ENCODE results near the gene GRID2.

Gene GRID2

DNA sequence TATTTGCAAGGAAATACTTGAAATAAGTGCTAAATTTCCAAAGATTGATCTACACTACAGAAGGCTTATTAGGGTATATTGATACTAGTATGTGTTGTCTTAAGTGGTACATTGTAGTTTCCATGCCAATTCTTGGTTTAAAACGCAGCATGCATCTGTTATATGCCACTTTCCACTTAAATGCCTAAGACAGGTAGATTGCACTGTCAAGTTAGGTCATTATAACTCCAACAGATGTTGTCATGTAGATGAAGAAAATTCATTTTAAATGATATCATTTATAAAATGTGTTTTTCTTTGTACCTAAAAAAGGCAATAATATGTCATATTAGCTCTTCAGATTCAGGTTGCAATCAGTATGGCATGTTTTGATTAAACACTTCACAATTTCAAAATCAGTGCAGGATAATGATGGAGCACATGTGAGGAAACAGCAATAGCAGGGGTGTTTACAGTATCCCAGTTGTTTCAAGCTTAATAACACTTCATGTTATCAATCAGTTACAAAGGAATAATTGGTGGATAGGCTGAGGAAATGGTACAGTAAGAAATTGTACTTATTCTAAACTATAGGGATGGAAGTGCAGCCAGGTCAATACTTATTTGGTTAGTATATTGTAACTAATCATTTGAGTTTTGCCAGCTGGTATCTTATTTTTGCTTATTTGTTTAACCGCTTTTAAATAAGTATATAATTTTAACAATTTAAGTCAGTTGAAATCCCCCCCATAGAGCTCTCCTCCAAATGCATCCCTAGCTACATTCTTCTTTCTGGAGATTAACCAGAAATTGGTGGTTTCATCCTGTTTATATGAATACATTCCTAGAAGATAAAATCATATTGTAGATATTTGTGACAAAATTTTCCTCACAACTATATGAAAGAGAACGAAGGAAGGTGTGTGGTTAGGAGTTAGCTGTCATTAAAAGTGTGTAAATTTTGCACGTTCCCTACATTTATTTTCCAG lies 1070.4 kb downstream of the GRID2 start:
- H3K4me1 ChIP-seq (ENCODE audit: control insufficient read depth in 2 of 2, insufficient read depth in 1 of 2, low read depth in 1 of 2, low read length in 2 of 2) = no peaks in the 10 kb centered on the region
- no peak overlapping the region for H2AK5ac ChIP-seq (ENCODE audit: low read depth, low read length)
- no CpG with 5 or more reads among the region's 4 CpGs for WGBS, 2 donors (ENCODE audit: extremely low coverage in 2 of 2, insufficient read length in 2 of 2, insufficient replicate concordance in 1 of 2)
- no peak overlapping the region for H2BK12ac ChIP-seq (ENCODE audit: low read length)
- H3K36me3 ChIP-seq (replicated peaks in 1 of 2; ENCODE audit: control insufficient read depth in 2 of 2, insufficient read depth in 2 of 2, low read length in 2 of 2) = no peaks in the 10 kb centered on the region
- no peak overlapping the region for H2BK120ac ChIP-seq (ENCODE audit: low read depth, low read length)
- no peak overlapping the region for H2AFZ ChIP-seq (ENCODE audit: low read length)
- H4K91ac ChIP-seq (ENCODE audit: low read depth, low read length, poor library complexity) = no peak overlapping the region
- no peak overlapping the region for H3K4me3 ChIP-seq (ENCODE audit: low read length in 2 of 2)
- H3K9me3 ChIP-seq (replicated peaks in 1 of 2; ENCODE audit: control insufficient read depth in 2 of 2, insufficient read depth in 1 of 2, low read depth in 1 of 2, low read length in 2 of 2) = no peaks in the 10 kb centered on the region
- H2BK15ac ChIP-seq (ENCODE audit: low read length) = no peak overlapping the region
- no peak overlapping the region for H3K9ac ChIP-seq (ENCODE audit: low read depth, low read length, poor library complexity)
- H3K14ac ChIP-seq (ENCODE audit: low read length) = no peak overlapping the region
- H3K27ac ChIP-seq (replicated peaks; ENCODE audit: low read length) = no peak overlapping the region
- H3K4me2 ChIP-seq (ENCODE audit: insufficient read depth, low read length, poor library complexity, severe bottlenecking) = no peak overlapping the region
- no peaks in the 10 kb centered on the region for H3K27me3 ChIP-seq (ENCODE audit: control insufficient read depth in 3 of 3, insufficient read depth in 3 of 3, low read depth in 1 of 3, low read length in 3 of 3)
- H3K79me1 ChIP-seq (ENCODE audit: low read depth, low read length) = no peaks in the 10 kb centered on the region
- H3K23ac ChIP-seq (ENCODE audit: low read depth, low read length, poor library complexity) = no peak overlapping the region
- no peak overlapping the region for H2BK5ac ChIP-seq (ENCODE audit: low read length)
- no peak for DNase-seq (ENCODE audit: low spot score)
- no peak overlapping the region for H3K18ac ChIP-seq (ENCODE audit: low read length)
- no peak overlapping the region for H3K4ac ChIP-seq (ENCODE audit: low read length)
- H4K8ac ChIP-seq (ENCODE audit: low read depth, low read length) = no peak overlapping the region

DNA sequence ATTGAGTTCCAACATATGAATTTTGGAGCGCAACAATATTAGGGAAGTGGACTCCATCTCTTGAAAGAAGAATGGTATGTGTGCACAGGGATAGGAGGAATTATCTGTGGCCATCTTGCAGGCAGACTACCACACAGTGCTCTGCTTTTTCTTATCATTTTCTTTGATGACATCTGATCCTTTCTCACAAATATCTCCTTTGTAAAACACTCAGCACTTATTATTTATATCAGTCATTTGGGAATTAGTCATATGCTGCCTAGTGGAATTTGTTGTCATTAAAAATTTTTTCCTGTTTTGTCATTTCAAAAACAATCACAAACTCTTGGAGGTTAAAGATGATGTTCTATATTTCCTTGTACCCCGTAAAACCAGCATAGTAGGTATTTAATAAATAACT lies 1080.5 kb downstream of the GRID2 start:
- no peaks in the 10 kb centered on the region for H3K27me3 ChIP-seq (ENCODE audit: control insufficient read depth in 3 of 3, insufficient read depth in 3 of 3, low read depth in 1 of 3, low read length in 3 of 3)

DNA sequence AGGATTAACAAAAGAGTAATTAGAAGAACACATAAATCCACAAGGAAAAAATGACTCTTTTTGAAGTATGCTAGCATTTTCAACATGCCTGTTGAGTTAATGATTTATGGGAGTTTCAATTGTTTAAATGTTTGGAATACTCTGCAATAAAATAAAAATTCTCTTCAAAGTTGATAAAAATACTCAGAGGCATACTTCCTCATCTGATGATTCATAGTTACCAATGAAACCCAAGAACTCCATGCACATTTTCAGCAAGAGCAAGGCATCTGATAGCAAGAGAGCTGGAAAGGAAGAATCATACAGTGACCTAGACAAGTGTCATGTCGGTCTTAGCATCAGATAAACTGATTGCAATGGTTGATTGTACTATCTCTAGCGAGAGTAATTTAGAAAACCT lies 1081.1 kb downstream of the GRID2 start:
- H2BK120ac ChIP-seq (ENCODE audit: low read depth, low read length) = no peak overlapping the region
- WGBS, 2 donors (ENCODE audit: extremely low coverage in 2 of 2, insufficient read length in 2 of 2, insufficient replicate concordance in 1 of 2) = no CpG with 5 or more reads among the region's 2 CpGs
- no peak overlapping the region for H4K91ac ChIP-seq (ENCODE audit: low read depth, low read length, poor library complexity)
- no peak overlapping the region for H3K14ac ChIP-seq (ENCODE audit: low read length)
- no peak overlapping the region for H2BK5ac ChIP-seq (ENCODE audit: low read length)
- H3K4me3 ChIP-seq (ENCODE audit: low read length in 2 of 2) = no peak overlapping the region
- H3K23ac ChIP-seq (ENCODE audit: low read depth, low read length, poor library complexity) = no peak overlapping the region
- H3K9me3 ChIP-seq (replicated peaks in 1 of 2; ENCODE audit: control insufficient read depth in 2 of 2, insufficient read depth in 1 of 2, low read depth in 1 of 2, low read length in 2 of 2) = no peaks in the 10 kb centered on the region
- no peak overlapping the region for H3K18ac ChIP-seq (ENCODE audit: low read length)
- H3K79me1 ChIP-seq (ENCODE audit: low read depth, low read length) = no peaks in the 10 kb centered on the region
- H2AFZ ChIP-seq (ENCODE audit: low read length) = no peak overlapping the region
- no peak overlapping the region for H2BK12ac ChIP-seq (ENCODE audit: low read length)
- H2AK5ac ChIP-seq (ENCODE audit: low read depth, low read length) = no peak overlapping the region
- H3K4me1 ChIP-seq (ENCODE audit: control insufficient read depth in 2 of 2, insufficient read depth in 1 of 2, low read depth in 1 of 2, low read length in 2 of 2) = peaks cover 0 to 1% of the 10 kb centered on the region in 2 donors
- no peak overlapping the region for H3K4ac ChIP-seq (ENCODE audit: low read length)
- no peak for DNase-seq (ENCODE audit: low spot score)
- H2BK15ac ChIP-seq (ENCODE audit: low read length) = no peak overlapping the region
- H3K9ac ChIP-seq (ENCODE audit: low read depth, low read length, poor library complexity) = no peak overlapping the region
- no peaks in the 10 kb centered on the region for H3K27me3 ChIP-seq (ENCODE audit: control insufficient read depth in 3 of 3, insufficient read depth in 3 of 3, low read depth in 1 of 3, low read length in 3 of 3)
- H3K27ac ChIP-seq (replicated peaks; ENCODE audit: low read length) = no peak overlapping the region
- no peaks in the 10 kb centered on the region for H3K36me3 ChIP-seq (replicated peaks in 1 of 2; ENCODE audit: control insufficient read depth in 2 of 2, insufficient read depth in 2 of 2, low read length in 2 of 2)
- H4K8ac ChIP-seq (ENCODE audit: low read depth, low read length) = no peak overlapping the region
- no peak overlapping the region for H3K4me2 ChIP-seq (ENCODE audit: insufficient read depth, low read length, poor library complexity, severe bottlenecking)

More for the DNA sequence above, 1080.5 kb downstream of the GRID2 start:
- H3K9ac ChIP-seq (ENCODE audit: low read depth, low read length, poor library complexity) = no peak overlapping the region
- no peak overlapping the region for H3K27ac ChIP-seq (replicated peaks; ENCODE audit: low read length)
- no peak overlapping the region for H4K91ac ChIP-seq (ENCODE audit: low read depth, low read length, poor library complexity)
- H3K4me1 ChIP-seq (ENCODE audit: control insufficient read depth in 2 of 2, insufficient read depth in 1 of 2, low read depth in 1 of 2, low read length in 2 of 2) = peaks cover 0 to 1% of the 10 kb centered on the region in 2 donors
- H4K8ac ChIP-seq (ENCODE audit: low read depth, low read length) = no peak overlapping the region
- H3K36me3 ChIP-seq (replicated peaks in 1 of 2; ENCODE audit: control insufficient read depth in 2 of 2, insufficient read depth in 2 of 2, low read length in 2 of 2) = no peaks in the 10 kb centered on the region
- H2BK120ac ChIP-seq (ENCODE audit: low read depth, low read length) = no peak overlapping the region
- H3K4me3 ChIP-seq (ENCODE audit: low read length in 2 of 2) = no peak overlapping the region
- no peak overlapping the region for H2BK5ac ChIP-seq (ENCODE audit: low read length)
- H3K4me2 ChIP-seq (ENCODE audit: insufficient read depth, low read length, poor library complexity, severe bottlenecking) = no peak overlapping the region
- no peak overlapping the region for H3K18ac ChIP-seq (ENCODE audit: low read length)
- no peak overlapping the region for H2AK5ac ChIP-seq (ENCODE audit: low read depth, low read length)
- H2BK12ac ChIP-seq (ENCODE audit: low read length) = no peak overlapping the region
- H3K14ac ChIP-seq (ENCODE audit: low read length) = no peak overlapping the region
- no peak overlapping the region for H3K23ac ChIP-seq (ENCODE audit: low read depth, low read length, poor library complexity)
- H3K79me1 ChIP-seq (ENCODE audit: low read depth, low read length) = no peaks in the 10 kb centered on the region
- no CpG with 5 or more reads among the region's 2 CpGs for WGBS, 2 donors (ENCODE audit: extremely low coverage in 2 of 2, insufficient read length in 2 of 2, insufficient replicate concordance in 1 of 2)
- H2AFZ ChIP-seq (ENCODE audit: low read length) = no peak overlapping the region
- H3K9me3 ChIP-seq (replicated peaks in 1 of 2; ENCODE audit: control insufficient read depth in 2 of 2, insufficient read depth in 1 of 2, low read depth in 1 of 2, low read length in 2 of 2) = no peaks in the 10 kb centered on the region
- H3K4ac ChIP-seq (ENCODE audit: low read length) = no peak overlapping the region
- no peak for DNase-seq (ENCODE audit: low spot score)
- H2BK15ac ChIP-seq (ENCODE audit: low read length) = no peak overlapping the region

DNA sequence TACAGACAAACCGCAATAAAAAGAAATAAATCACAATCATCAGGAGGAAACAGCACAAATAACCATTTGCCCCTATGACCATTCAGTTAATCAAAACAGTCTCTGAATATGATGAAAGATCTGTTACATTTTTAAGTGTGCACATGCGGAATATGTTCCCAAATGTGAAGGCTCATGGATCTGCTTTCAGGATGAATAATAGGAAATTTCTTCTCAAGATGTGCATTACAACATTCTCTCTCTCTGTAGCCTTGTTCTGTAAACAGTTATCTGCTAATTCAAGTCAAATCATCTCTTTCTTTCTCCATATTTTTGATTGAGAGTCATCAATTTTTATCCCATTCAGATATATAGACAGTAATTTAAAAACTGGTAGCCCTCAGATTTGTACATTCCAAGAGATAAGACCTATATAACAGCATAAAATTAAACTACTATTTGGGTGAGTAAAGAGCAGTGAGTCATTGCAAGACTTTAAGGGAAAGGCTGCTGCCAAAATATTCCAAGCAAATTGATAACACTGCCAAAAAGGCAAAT lies 1090.8 kb downstream of the GRID2 start:
- no peaks in the 10 kb centered on the region for H3K36me3 ChIP-seq (replicated peaks in 1 of 2; ENCODE audit: control insufficient read depth in 2 of 2, insufficient read depth in 2 of 2, low read length in 2 of 2)
- no peak overlapping the region for H3K14ac ChIP-seq (ENCODE audit: low read length)
- no peaks in the 10 kb centered on the region for H3K27me3 ChIP-seq (ENCODE audit: control insufficient read depth in 3 of 3, insufficient read depth in 3 of 3, low read depth in 1 of 3, low read length in 3 of 3)
- H3K9me3 ChIP-seq (replicated peaks in 1 of 2; ENCODE audit: control insufficient read depth in 2 of 2, insufficient read depth in 1 of 2, low read depth in 1 of 2, low read length in 2 of 2) = no peaks in the 10 kb centered on the region
- no peak overlapping the region for H2BK15ac ChIP-seq (ENCODE audit: low read length)
- no peak overlapping the region for H2BK12ac ChIP-seq (ENCODE audit: low read length)
- H3K27ac ChIP-seq (replicated peaks; ENCODE audit: low read length) = no peak overlapping the region
- H3K18ac ChIP-seq (ENCODE audit: low read length) = no peak overlapping the region
- no peak overlapping the region for H3K9ac ChIP-seq (ENCODE audit: low read depth, low read length, poor library complexity)
- peaks cover 0 to 2% of the 10 kb centered on the region in 2 donors for H3K4me1 ChIP-seq (ENCODE audit: control insufficient read depth in 2 of 2, insufficient read depth in 1 of 2, low read depth in 1 of 2, low read length in 2 of 2)
- no CpG with 5 or more reads among the region's 2 CpGs for WGBS, 2 donors (ENCODE audit: extremely low coverage in 2 of 2, insufficient read length in 2 of 2, insufficient replicate concordance in 1 of 2)
- H3K4ac ChIP-seq (ENCODE audit: low read length) = no peak overlapping the region
- H3K79me1 ChIP-seq (ENCODE audit: low read depth, low read length) = no peaks in the 10 kb centered on the region
- no peak overlapping the region for H2BK120ac ChIP-seq (ENCODE audit: low read depth, low read length)
- H4K8ac ChIP-seq (ENCODE audit: low read depth, low read length) = no peak overlapping the region
- DNase-seq (ENCODE audit: low spot score) = no peak
- no peak overlapping the region for H3K4me3 ChIP-seq (ENCODE audit: low read length in 2 of 2)
- no peak overlapping the region for H3K4me2 ChIP-seq (ENCODE audit: insufficient read depth, low read length, poor library complexity, severe bottlenecking)
- no peak overlapping the region for H2AFZ ChIP-seq (ENCODE audit: low read length)
- H2BK5ac ChIP-seq (ENCODE audit: low read length) = no peak overlapping the region
- no peak overlapping the region for H3K23ac ChIP-seq (ENCODE audit: low read depth, low read length, poor library complexity)
- no peak overlapping the region for H2AK5ac ChIP-seq (ENCODE audit: low read depth, low read length)
- no peak overlapping the region for H4K91ac ChIP-seq (ENCODE audit: low read depth, low read length, poor library complexity)

All from neuronal stem cell (in vitro differentiated cells).